Pulmonary artery endothelial cell (primary cell): ENCODE measurements around the gene PCBP3. TPM values are rescaled to one million over a fixed set of nuclear protein-coding genes. Genes with fewer than 3 reads are reported as not detected.

Experiments
- DNase-seq: peaks from one replicate; pipeline ENCODE4 v3.0.0-alpha.2; 2011; ENCODE audit warnings: low read depth, low spot score
- total RNA-seq: library from RNA; depleted of rRNA; stranded (reverse); fragments of >200 nt; gene quantifications from 2 replicates; pipeline ENCODE4 v1.2.3, GENCODE V29; 2014

Gene PCBP3
- total RNA-seq, 1 donor from 2014 or later: 0.13 TPM

DNA sequence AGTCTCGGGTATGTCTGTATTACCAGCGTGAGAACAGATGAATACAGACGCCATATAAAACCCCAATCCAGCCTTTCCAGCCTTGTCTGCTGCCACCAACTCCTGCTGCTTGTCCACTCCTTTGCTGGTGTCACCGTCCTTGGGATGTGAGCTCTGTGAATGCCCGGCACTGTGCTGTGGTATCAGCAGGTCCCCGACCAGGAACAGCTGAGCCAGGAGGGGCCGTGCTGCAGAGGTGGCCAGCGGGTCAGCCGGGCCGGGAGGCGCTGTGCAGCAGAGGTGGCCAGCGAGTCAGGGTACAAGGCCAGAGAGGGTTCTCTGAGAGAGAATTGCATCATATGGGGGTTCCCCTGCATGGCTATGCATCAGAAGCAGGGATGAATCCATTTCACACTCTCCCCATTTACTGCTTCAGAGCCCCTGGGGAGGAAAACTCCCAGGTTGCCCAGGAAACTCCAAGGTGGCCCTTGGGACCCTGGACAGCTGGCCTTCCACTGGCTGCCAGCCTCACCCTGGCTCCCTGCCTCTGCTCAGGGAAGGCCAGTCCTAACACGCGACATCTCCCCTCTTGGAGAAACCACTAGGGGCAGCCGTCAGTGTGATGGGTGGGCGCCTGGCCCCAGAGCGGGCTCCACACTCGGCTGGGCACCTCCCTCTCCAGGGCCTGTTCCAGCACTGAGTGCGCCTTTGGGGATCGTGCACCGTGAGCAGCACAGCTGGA lies 215.7 kb downstream of the PCBP3 start:
- no peak for DNase-seq

DNA sequence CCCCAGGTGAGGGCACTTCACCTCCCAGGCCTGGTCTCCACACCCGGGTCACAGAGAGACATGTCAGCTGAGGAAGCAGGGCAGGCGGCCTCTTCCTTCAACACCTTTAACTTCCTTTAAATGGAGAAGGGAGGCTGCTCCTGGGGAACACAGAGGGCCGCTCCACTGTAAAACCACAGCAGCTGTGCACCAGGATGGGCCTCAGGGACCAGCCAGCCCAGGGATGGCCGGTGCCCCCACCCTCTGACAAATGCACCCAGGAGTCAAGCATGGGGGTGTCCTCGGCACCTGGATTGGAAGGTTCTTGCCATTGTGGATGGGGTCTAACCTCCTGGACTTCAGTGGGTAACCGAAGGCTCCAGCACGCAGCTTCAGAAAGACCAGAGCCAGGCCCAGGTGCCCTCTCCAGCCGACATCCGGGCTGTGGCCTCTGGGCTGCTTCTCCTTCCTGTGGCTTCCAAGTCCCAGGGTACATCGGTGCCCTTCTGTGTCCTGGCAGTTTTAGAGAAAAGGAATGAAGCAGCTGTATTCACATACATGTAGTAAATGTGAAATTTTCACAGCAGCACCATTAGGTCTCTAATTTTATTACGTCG lies 216.3 kb downstream of the PCBP3 start:
- DNase-seq: no peak

GRCh38 chr21:45860493-45861155 lies 217.1 kb downstream of the PCBP3 start:
- no peak for DNase-seq

DNA sequence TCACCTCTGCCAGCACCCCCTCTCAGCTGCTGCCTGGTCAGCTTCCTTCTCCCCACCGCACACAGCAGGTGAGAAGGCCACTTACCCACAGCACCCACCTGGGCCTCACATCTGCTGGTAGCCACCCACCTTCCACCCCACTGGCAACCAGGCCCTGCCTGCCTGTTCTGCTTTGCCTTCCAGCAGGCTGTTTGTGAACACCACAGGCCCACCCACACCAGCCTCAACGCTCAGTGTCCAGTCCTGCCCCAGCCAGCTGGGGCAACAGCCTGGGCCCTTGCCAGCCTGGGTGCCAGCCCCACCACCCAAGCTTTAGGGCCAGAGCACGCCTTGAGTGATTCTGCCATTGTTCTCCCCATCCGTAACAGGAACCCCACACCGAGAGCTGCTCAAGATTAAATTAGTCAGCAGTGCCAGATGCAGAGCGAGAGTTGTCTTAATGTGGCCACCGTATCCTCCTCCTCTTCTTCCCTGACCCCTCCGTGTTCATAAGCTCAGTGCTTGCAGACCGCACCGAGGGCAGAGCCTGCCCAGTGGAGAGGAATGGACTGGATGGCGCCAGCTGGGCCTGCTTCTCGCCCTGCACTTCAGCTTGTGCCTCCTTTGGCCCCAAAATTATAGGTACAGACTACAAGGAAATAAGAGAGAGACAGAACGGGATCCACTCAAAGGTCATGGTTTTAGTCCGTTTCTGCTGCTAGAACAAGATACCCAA lies 217.8 kb downstream of the PCBP3 start:
- no peak for DNase-seq

GRCh38 chr21:45862543-45863207 lies 219.2 kb downstream of the PCBP3 start:
- DNase-seq: no peak

- DNase-seq: no peak
Measured at GRCh38 chr21:45863267-45863666, 219.7 kb downstream of the PCBP3 start.

GRCh38 chr21:45863751-45864150 lies 220.2 kb downstream of the PCBP3 start:
- DNase-seq: no peak

GRCh38 chr21:45864436-45864835 lies 220.9 kb downstream of the PCBP3 start:
- no peak for DNase-seq

GRCh38 chr21:45865106-45865835 lies 221.7 kb downstream of the PCBP3 start:
- no peak for DNase-seq

DNA sequence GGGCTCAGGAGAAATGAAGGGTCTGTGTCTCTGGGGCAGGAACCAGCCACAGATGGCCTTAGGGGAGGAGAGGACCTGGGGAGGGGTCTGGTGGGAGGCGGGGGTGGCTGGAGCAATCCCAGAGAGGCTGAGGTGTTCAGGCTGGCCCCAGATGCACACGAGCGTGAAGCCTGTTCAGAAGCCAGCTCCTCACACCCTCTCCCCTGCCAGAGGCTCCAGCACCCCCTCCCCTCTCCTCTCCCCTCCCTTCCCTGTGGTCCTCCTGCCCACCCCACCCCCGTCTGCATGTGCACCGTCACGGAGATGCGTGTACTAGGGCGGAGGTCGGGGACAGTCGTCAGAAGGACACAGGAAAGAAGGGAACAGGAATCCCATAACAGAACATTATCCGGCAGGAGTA lies 223.0 kb downstream of the PCBP3 start:
- DNase-seq: no peak

GRCh38 chr21:45867041-45867666 lies 223.6 kb downstream of the PCBP3 start:
- DNase-seq: no peak

GRCh38 chr21:45867671-45868081 lies 224.2 kb downstream of the PCBP3 start:
- DNase-seq: no peak

DNA sequence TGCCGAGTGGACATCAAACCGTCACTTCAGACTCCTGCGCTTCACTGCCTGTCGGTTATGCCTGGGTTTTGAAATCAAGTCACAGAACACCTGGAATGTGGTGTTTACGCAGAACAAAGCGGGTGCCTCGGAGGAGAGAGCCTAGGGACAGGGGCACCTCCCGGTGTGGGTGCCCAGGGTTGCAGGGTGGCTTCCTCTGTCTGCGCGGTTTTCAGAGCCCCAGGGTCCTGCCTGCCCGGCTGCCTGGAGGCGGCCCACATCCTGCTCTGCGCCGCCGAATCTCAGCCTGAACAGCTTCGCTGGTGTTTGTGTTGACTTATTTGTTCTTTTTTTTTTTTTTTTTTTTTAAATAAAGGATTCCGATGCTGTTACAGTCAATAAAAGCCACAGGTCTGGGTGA lies 224.6 kb downstream of the PCBP3 start:
- DNase-seq: no peak

DNA sequence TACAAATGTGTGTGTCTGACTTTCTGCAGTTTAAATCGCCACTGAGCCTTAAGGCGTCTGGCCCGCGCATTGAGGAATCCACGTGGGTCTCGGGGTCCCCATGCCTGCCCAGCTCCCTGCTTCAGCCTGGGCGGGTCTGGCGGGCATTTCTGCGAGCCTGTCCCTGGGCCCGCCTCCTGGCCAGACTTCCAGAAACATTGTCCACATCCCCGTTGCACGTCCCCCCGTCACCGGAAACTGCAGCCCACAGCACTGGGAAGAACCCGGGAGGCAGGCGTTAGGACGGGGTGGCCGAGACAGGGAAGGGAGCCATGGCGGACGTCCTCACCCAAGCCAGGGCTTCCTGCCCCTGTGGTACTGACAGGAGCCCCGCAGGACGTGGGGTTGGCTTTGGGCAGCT lies 225.0 kb downstream of the PCBP3 start:
- no peak for DNase-seq

GRCh38 chr21:45869121-45870007 lies 225.8 kb downstream of the PCBP3 start:
- DNase-seq: no peak

- DNase-seq: no peak
Measured at GRCh38 chr21:45870421-45870820, 226.9 kb downstream of the PCBP3 start.

DNA sequence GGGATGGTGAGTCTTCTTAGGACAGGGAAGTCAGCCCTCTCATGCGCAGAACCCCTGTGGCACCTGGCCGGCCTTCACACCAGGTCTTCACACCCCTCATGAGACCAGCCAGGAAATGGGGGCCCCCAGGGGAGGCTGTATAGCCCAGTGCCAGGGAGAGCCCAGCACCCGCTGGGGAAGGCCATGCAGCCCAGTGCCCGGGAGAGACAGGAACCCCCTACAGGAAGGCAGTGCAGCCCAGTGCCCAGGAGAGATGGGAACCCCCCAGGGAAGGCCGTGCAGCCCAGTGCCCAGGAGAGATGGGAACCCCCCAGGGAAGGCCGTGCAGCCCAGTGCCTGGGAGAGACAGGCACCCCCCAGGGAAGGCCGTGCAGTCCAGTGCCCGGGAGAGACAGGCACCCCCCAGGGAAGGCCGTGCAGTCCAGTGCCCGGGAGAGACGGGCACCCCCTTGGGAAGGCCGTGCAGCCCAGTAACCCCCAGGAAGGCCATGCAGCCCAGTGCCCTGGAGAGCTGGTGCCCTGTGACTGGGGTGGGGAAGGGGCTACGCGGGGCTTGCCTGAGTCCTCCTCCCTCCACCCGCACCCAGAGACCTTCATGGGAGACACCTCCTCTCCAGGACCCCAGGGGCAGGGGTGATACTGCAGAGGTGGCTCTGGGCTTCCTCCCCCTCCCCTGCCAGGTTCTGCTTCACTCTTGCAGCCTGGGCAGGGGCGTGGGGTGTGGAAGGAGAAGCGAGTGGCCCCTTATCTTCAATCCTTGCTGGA lies 227.5 kb downstream of the PCBP3 start:
- DNase-seq: no peak

DNA sequence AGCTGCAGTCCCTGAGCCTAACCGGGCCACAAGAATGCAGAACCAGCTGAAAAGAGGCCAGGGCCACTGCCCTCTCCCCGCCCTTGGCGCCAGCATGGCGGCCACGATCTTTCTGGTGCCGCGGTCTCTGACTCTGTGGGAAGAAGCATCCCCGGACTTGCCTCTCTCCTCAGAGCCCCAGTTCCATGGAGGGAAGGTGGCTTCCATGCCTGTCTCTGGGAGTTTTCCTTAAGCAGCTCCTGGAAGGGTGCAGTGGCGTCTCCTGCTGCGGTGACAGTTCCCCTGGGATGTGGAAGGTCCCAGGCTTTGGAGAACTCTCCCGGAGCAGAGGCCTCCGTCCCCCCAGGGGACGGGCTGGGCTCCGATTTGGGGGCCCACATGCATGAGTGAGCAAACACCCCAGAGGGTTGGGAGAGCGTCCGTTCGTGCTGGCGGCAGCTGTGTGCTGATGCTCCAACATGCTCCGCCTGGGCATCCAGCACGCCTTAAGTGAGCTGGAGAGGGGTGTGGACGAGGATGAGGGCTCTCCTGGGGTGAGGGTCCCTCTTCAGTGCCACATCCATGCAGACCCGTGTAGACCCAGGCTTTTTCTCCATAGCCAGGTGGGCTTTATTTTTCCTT lies 228.2 kb downstream of the PCBP3 start:
- no peak for DNase-seq
